Ovary (tissue), 3 donors: ENCODE results near the gene CRTC3.

Source experiments
- CTCF ChIP-seq, 3 donors: fragments of 450-650 bp in 2 of 3; fragments of 200-600 bp in 1 of 3; IDR thresholded peaks; one replicate each; pipeline versions ENCODE4 v1.5.1 to v1.8.0; 2016 to 2022; ENCODE audit warnings: antibody characterized with exemption in 3 of 3, mild to moderate bottlenecking in 1 of 3
- EP300 ChIP-seq: sonication (generic); formaldehyde crosslinking; IDR thresholded peaks from one replicate; pipeline ENCODE4 v1.6.1; 2017; ENCODE audit warnings: antibody characterized with exemption
- POLR2A ChIP-seq: fragments of 450-650 bp; IDR thresholded peaks from one replicate; pipeline ENCODE4 v1.6.1; 2017; ENCODE audit warnings: antibody characterized with exemption, mild to moderate bottlenecking, moderate library complexity
- donor health status: DM: no; HTN: no; CAD: no.

- TF ChIP-seq CTCF (IDR thresholded peaks at IDR 0.05), result no peak
- no peak for TF ChIP-seq POLR2A
- no peak for TF ChIP-seq EP300
These were observed 29.4 kb downstream of the CRTC3 start for GRCh38 chr15:90559119-90559518.
